Dendritic cell treated with granulocyte-macrophage colony-stimulating factor and Interleukin-4, amounts not matched to agents 40 ng/mL and 50 ng/mL, for 4 days (primary cell): ENCODE data around the gene TRIM67.
"Not testable (repeated sequence)": the region's sequence is repeated elsewhere in the genome, so short reads cannot be mapped to it uniquely, and the experiment has no call there.

ENCODE experiments used
- H3K27ac Mint-ChIP-seq: one replicate; pipeline ENCODE4 v1.8.0; 2022; ENCODE audit warnings: mild to moderate bottlenecking, mixed read lengths
- H3K27me3 Mint-ChIP-seq: one replicate; pipeline ENCODE4 v1.8.0; 2022; ENCODE audit warnings: mild to moderate bottlenecking, mixed read lengths
- H3K36me3 Mint-ChIP-seq: one replicate; pipeline ENCODE4 v1.8.0; 2022; ENCODE audit warnings: low read depth, mixed read lengths
- H3K4me1 Mint-ChIP-seq: one replicate; pipeline ENCODE4 v1.8.0; 2022; ENCODE audit warnings: low read depth, mixed read lengths
- H3K4me3 Mint-ChIP-seq: one replicate; pipeline ENCODE4 v1.8.0; 2022; ENCODE audit warnings: mild to moderate bottlenecking, moderate library complexity, mixed read lengths
- H3K9me3 Mint-ChIP-seq: one replicate; pipeline ENCODE4 v1.8.0; 2022; ENCODE audit warnings: mixed read lengths
- intact Hi-C: fragments of 100-400 bp; cut with micrococcal nuclease; formaldehyde crosslinking; loops from one replicate; pipeline ENCODE4 v1.15.0; 2022

TRIM67 gene

DNA sequence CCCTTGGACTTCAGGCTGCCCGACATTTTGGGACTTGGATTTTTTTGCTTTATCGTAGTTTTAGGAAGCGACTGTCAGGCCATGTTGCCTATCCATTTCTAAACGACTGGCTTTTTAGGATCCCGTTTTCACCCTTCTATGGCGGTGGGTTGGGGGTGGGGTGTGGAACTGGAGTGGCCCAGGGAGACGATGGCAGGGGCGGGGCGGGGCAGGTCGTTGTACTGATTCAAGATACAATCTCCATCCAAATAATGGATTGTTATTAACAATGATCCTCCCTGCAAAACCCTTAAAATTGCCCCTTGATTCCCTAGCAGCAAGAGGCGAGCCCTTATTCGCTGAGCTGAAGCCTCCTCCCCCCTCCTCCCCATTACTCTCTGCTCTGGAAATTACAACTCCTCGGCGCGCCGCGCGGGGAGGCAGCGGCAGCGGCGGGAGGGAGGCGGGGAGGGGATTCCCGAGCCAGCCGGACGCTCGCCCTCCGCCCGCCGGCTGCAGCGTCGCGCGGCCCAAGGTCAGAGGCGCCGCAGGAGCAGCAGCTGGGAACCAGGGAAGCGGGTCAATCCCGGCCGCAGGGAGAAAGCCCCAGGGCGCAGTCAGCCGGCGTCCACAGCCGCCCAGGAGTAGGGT is at the start of gene TRIM67:
Gene TRIM67 (plus strand): TSS at position 392 of the 630 bp plus-strand sequence. CDS start 912 bp downstream, outside the sequence.
- Mint-ChIP-seq H3K27me3 (peaks cover 89% of the 10 kb centered on the region), H3K36me3 (no peaks in the 10 kb centered on the region), H3K9me3 (no peaks in the 10 kb centered on the region), H3K4me3 (no peak within 1 kb of the TSS), H3K4me1 (no peaks in the 10 kb centered on the region), H3K27ac (no peak within 1 kb of the TSS)
- intact Hi-C loops: no loop called here

DNA sequence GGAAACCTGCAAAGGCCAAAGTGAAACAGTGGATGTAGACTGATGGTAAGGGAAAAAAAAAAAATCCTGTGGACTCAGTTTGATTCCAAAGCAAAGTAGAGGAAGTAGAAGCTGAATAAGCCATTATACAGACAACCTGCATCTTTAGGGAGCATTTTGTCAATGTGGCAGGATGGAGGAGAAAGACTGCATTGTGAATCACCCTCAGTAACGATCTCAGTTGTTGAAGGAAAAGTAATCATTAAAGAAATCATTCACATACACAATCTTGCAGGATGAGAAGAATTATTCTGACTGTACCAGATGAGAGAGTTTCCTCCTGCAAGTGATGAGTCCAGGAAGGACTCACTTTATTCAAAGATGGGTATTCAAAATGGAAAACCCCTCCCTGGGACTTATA is 45.1 kb upstream of the TRIM67 start:
- no peak overlapping the region for H3K27ac Mint-ChIP-seq
- intact Hi-C loops: no loop called here
- H3K9me3 Mint-ChIP-seq: peaks cover 12% of the 10 kb centered on the region
- no peak overlapping the region for H3K4me3 Mint-ChIP-seq
- H3K4me1 Mint-ChIP-seq: no peaks in the 10 kb centered on the region
- H3K27me3 Mint-ChIP-seq: peaks cover 29% of the 10 kb centered on the region
- no peaks in the 10 kb centered on the region for H3K36me3 Mint-ChIP-seq

GRCh38 chr1:231118704-231119453 is 43.0 kb upstream of the TRIM67 start:
- H3K36me3 Mint-ChIP-seq: no peaks in the 10 kb centered on the region
- H3K27ac Mint-ChIP-seq: no peak overlapping the region
- peaks cover 21% of the 10 kb centered on the region for H3K27me3 Mint-ChIP-seq
- no peaks in the 10 kb centered on the region for H3K4me1 Mint-ChIP-seq
- H3K4me3 Mint-ChIP-seq: no peak overlapping the region
- H3K9me3 Mint-ChIP-seq: peaks cover 12% of the 10 kb centered on the region
- intact Hi-C loops: no loop called here

DNA sequence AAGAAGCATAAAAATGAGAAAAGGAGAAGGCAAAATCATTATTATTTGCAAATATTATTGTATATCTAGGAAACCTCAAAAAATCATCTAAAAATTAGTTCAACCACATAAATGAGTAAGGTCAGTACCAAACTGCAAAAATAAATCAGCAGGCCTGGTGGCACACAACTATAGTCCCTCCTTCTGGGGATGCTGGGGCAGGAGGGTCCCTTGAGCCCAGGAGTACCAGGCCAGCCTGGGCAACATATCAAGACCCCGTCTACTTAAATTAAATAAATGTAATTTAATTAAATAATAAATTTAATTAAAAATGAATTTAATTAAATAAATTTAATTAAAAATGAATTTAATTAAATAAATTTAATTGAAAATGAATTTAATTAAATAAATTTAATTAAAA is 40.3 kb upstream of the TRIM67 start:
- Mint-ChIP-seq H3K36me3 (no peaks in the 10 kb centered on the region), H3K9me3 (peaks cover 12% of the 10 kb centered on the region), H3K4me3 (no peak overlapping the region), H3K4me1 (no peaks in the 10 kb centered on the region), H3K27me3 (peaks cover 17% of the 10 kb centered on the region), H3K27ac (no peak overlapping the region)
- intact Hi-C loops: no loop called here

- Mint-ChIP-seq H3K9me3 (peaks cover 12% of the 10 kb centered on the region), H3K4me3 (no peak overlapping the region), H3K4me1 (no peaks in the 10 kb centered on the region), H3K27ac (no peak overlapping the region), H3K36me3 (no peaks in the 10 kb centered on the region), H3K27me3 (peaks cover 14% of the 10 kb centered on the region)
- intact Hi-C loops: no loop called here
These were observed 39.7 kb upstream of the TRIM67 start for GRCh38 chr1:231122143-231122542.

GRCh38 chr1:231124746-231125145 is 37.1 kb upstream of the TRIM67 start:
- Mint-ChIP-seq H3K4me1 (no peaks in the 10 kb centered on the region), H3K4me3 (no peak overlapping the region), H3K27me3 (peaks cover 5% of the 10 kb centered on the region), H3K27ac (no peak overlapping the region), H3K9me3 (no peaks in the 10 kb centered on the region), H3K36me3 (no peaks in the 10 kb centered on the region)
- intact Hi-C loops: no loop called here

GRCh38 chr1:231125972-231126580 is 35.8 kb upstream of the TRIM67 start:
- intact Hi-C loops: no loop called here
- no peaks in the 10 kb centered on the region for H3K36me3 Mint-ChIP-seq

DNA sequence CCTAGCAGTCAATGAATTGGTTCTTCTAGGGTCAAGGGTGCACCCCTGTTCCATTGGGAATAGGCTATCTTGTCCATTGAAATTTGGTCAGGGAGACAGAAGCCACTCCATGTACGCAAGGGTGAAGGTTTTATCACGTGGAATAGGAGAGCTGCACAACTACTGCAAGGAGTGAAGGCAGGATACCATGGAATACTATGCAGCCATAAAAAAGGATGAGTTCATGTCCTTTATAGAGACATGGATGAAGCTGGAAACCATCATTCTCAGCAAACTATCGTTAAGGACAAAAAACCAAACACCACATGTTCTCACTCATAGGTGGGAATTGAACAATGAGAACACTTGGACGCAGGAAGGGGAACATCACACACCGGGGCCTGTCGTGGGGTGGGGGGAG is 34.8 kb upstream of the TRIM67 start:
- H3K27ac Mint-ChIP-seq, H3K36me3 Mint-ChIP-seq, H3K4me3 Mint-ChIP-seq, intact Hi-C loops, H3K9me3 Mint-ChIP-seq, H3K27me3 Mint-ChIP-seq, H3K4me1 Mint-ChIP-seq: not testable (repeated sequence)

More at GRCh38 chr1:231125972-231126580, 35.8 kb upstream of the TRIM67 start:
- H3K4me3 Mint-ChIP-seq: no peak overlapping the region
- H3K9me3 Mint-ChIP-seq: no peaks in the 10 kb centered on the region
- no peaks in the 10 kb centered on the region for H3K4me1 Mint-ChIP-seq
- H3K27me3 Mint-ChIP-seq: no peaks in the 10 kb centered on the region
- no peak overlapping the region for H3K27ac Mint-ChIP-seq

DNA sequence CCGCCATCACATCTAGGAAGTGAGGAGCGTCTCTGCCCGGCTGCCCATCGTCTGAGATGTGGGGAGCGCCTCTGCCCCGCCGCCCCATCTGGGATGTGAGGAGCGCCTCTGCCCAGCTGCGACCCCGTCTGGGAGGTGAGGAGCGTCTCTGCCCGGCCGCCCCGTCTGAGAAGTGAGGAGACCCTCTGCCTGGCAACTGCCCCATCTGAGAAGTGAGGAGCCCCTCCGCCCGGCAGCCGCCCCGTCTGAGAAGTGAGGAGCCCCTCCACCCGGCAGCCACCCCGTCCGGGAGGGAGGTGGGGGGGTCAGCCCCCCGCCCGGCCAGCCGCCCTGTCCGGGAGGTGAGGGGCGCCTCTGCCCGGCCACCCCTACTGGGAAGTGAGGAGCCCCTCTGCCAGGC is 33.4 kb upstream of the TRIM67 start:
- H3K27me3 Mint-ChIP-seq, H3K4me3 Mint-ChIP-seq, H3K36me3 Mint-ChIP-seq, H3K27ac Mint-ChIP-seq, H3K9me3 Mint-ChIP-seq, H3K4me1 Mint-ChIP-seq, intact Hi-C loops: not testable (repeated sequence)

GRCh38 chr1:231130544-231130943 is 31.3 kb upstream of the TRIM67 start:
- Mint-ChIP-seq H3K4me1 (no peaks in the 10 kb centered on the region), H3K36me3 (no peaks in the 10 kb centered on the region), H3K27ac (no peak overlapping the region), H3K27me3 (no peaks in the 10 kb centered on the region), H3K4me3 (no peak overlapping the region), H3K9me3 (no peaks in the 10 kb centered on the region)
- intact Hi-C loops: no loop called here

- H3K27me3 Mint-ChIP-seq, H3K4me1 Mint-ChIP-seq, H3K27ac Mint-ChIP-seq, H3K36me3 Mint-ChIP-seq, H3K9me3 Mint-ChIP-seq, intact Hi-C loops, H3K4me3 Mint-ChIP-seq: not testable (repeated sequence)
These were observed 29.3 kb upstream of the TRIM67 start for GRCh38 chr1:231132591-231132990.

DNA sequence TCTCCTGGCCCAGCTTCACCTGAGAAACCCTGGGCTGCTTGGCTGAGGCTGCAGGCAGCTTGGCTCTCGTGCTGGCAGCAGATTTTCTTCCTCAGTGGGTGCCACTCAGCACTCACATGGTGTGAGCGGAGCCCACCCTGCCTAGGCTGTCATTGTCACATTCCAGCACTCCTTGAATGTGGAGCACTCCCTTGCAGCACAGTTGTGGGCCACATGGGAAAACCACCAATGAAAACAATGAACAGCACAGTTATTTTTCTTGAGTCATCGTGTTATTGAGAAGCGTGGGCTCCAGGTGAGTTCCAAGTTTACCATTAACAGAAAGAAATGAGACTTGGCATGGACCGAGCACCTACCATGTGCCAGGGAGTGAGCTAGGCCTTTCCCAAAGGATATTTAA is 27.2 kb upstream of the TRIM67 start:
- no peaks in the 10 kb centered on the region for H3K4me1 Mint-ChIP-seq
- no peaks in the 10 kb centered on the region for H3K36me3 Mint-ChIP-seq
- no peak overlapping the region for H3K27ac Mint-ChIP-seq
- H3K9me3 Mint-ChIP-seq: no peaks in the 10 kb centered on the region
- intact Hi-C loops: no loop called here
- H3K4me3 Mint-ChIP-seq: no peak overlapping the region
- peaks cover 1% of the 10 kb centered on the region for H3K27me3 Mint-ChIP-seq

- Mint-ChIP-seq H3K4me3 (no peak overlapping the region), H3K4me1 (no peaks in the 10 kb centered on the region), H3K27me3 (peaks cover 6% of the 10 kb centered on the region), H3K36me3 (no peaks in the 10 kb centered on the region), H3K27ac (no peak overlapping the region), H3K9me3 (no peaks in the 10 kb centered on the region)
- intact Hi-C loops: no loop called here
These were observed 23.6 kb upstream of the TRIM67 start for GRCh38 chr1:231138236-231138635.

GRCh38 chr1:231139125-231139649 is 22.7 kb upstream of the TRIM67 start:
- Mint-ChIP-seq H3K27me3 (peaks cover 8% of the 10 kb centered on the region), H3K9me3 (no peaks in the 10 kb centered on the region), H3K36me3 (no peaks in the 10 kb centered on the region), H3K4me3 (no peak overlapping the region), H3K27ac (no peak overlapping the region), H3K4me1 (no peaks in the 10 kb centered on the region)
- intact Hi-C loops: no loop called here
